HepG2 (cell line): Measurements from ENCODE around the gene GGT7. TPM values are rescaled to one million over a fixed set of nuclear protein-coding genes. Genes with fewer than 3 reads are reported as not detected.

ENCODE experiments used
- ATAC-seq: fragments of 200-7000 bp; cut with Tn5 transposase; 3 replicates; pipeline ENCODE4 v1.9.1; 2020; ENCODE audit warnings: mild to moderate bottlenecking, moderate library complexity
- Bru-seq: library from RNA; stranded (reverse); fragments of 400-500 nt; gene quantifications from one replicate; lab custom pipeline; 2021; lab: Mats Ljungman, UMichigan
- BruChase-seq, 2 experiments: library from RNA; stranded (reverse); fragments of 400-500 nt; gene quantifications; one replicate each; lab custom pipeline; 2021; lab: Mats Ljungman, UMichigan
- BruUV-seq: library from RNA; stranded (reverse); fragments of 400-500 nt; replicated peaks from 2 replicates; lab custom pipeline; 2021; lab: Mats Ljungman, UMichigan
- CTCF ChIA-PET: fragments of 300-600 bp; formaldehyde crosslinking; extraction: SDS; loops from one replicate; lab custom pipeline; 2021; ENCODE audit warnings: low total read pairs, inconsistent platforms, low intra/inter-chr PET ratio; lab: Yijun Ruan, JAX
- POLR2A ChIA-PET: fragments of 350-600 bp; sonication (Branson Sonifier 250); formaldehyde crosslinking; loops from one replicate; lab custom pipeline; 2020; ENCODE audit warnings: antibody characterized with exemption, inconsistent platforms; lab: Yijun Ruan, JAX
- DNase-seq: peaks from one replicate; pipeline ENCODE4 v3.0.0-alpha.2; 2015; ENCODE audit warnings: low spot score
- FAIRE-seq: peaks from 3 replicates; lab custom pipeline; 2011; peaks lifted over from hg19 to GRCh38; lab: Jason Lieb, UNC
- H2AFZ ChIP-seq: one replicate; pipeline ENCODE4 v1.6.1; 2011; ENCODE audit warnings: low read length, inconsistent platforms
- H3K27ac ChIP-seq: fragments of 300-600 bp; 3 replicates; pipeline ENCODE4 v1.8.0; 2011; ENCODE audit warnings: mixed run types, mild to moderate bottlenecking, mixed read lengths, low read length, inconsistent platforms; ENCODE audit not compliant: insufficient read depth; ENCODE audit errors: extremely low read length
- H3K27me3 ChIP-seq, 2 experiments: fragments of 200-600 bp in 1 of 2; 2 replicates in 1 of 2; 3 replicates in 1 of 2; pipeline versions ENCODE4 v1.6.0 to v1.8.0; 2011; ENCODE audit warnings: low read length in 2 of 2, mild to moderate bottlenecking in 2 of 2, moderate library complexity in 2 of 2, inconsistent platforms in 1 of 2; ENCODE audit not compliant: insufficient read depth in 2 of 2, control insufficient read depth in 1 of 2
- H3K36me3 ChIP-seq, 2 experiments: fragments of 200-600 bp in 1 of 2; replicated peaks in 1 of 2; 2 replicates in 1 of 2; 3 replicates in 1 of 2; pipeline versions ENCODE4 v1.5.1 to v1.8.0; 2011; ENCODE audit warnings: low read length in 2 of 2, inconsistent platforms in 1 of 2; ENCODE audit not compliant: insufficient read depth in 2 of 2, control insufficient read depth in 1 of 2
- H3K4me1 ChIP-seq: 2 replicates; pipeline ENCODE4 v1.5.1; 2012; ENCODE audit warnings: low read length, inconsistent platforms; ENCODE audit not compliant: insufficient read depth
- H3K4me2 ChIP-seq: 2 replicates; pipeline ENCODE4 v1.6.0; 2011; ENCODE audit warnings: low read depth, low read length, inconsistent platforms
- H3K4me3 ChIP-seq, 3 experiments: fragments of 200-600 bp in 1 of 3; sonication (generic), shearing (Covaris generic) in 1 of 3; replicated peaks in 1 of 3; 2 replicates each; pipeline ENCODE4 v1.5.1; 2011 to 2016; ENCODE audit warnings: low read length in 3 of 3, inconsistent platforms in 2 of 3, low read depth in 2 of 3, mild to moderate bottlenecking in 2 of 3, control low read depth in 1 of 3, mixed read lengths in 1 of 3; ENCODE audit not compliant: insufficient read depth in 1 of 3
- H3K79me2 ChIP-seq: one replicate; pipeline ENCODE4 v1.6.1; 2011; ENCODE audit warnings: low read length, inconsistent platforms; ENCODE audit not compliant: insufficient read depth
- H3K9ac ChIP-seq: 2 replicates; pipeline ENCODE4 v1.6.0; 2011; ENCODE audit warnings: mild to moderate bottlenecking, low read depth, low read length, inconsistent platforms; ENCODE audit not compliant: insufficient read depth
- H3K9me3 ChIP-seq: 2 replicates; pipeline ENCODE4 v1.5.1; 2012; ENCODE audit warnings: mild to moderate bottlenecking, low read length
- H4K20me1 ChIP-seq: 2 replicates; pipeline ENCODE4 v1.6.0; 2011; ENCODE audit warnings: inconsistent platforms, mild to moderate bottlenecking, low read length, moderate library complexity; ENCODE audit not compliant: insufficient read depth
- CHD4 ChIP-seq: fragments of 200-600 bp; sonication (generic); IDR thresholded peaks from 2 replicates; pipeline ENCODE4 v1.7.0; 2017; ENCODE audit warnings: mild to moderate bottlenecking, low read length, borderline replicate concordance
- FOXO1 ChIP-seq: sonication (generic); formaldehyde crosslinking; IDR thresholded peaks from 2 replicates; pipeline ENCODE4 v1.4.0; 2020; ENCODE audit warnings: missing genetic modification reagents
- KAT8 ChIP-seq: IDR thresholded peaks from 2 replicates; pipeline ENCODE4 v1.6.1; 2016; ENCODE audit warnings: missing genetic modification reagents, missing compliant biosample characterization
- MAZ ChIP-seq, 2 experiments: sonication (generic) in 1 of 2; formaldehyde crosslinking in 1 of 2; IDR thresholded peaks; 2 replicates each; pipeline versions ENCODE4 v1.5.0 to v1.6.1; 2012 to 2020; ENCODE audit warnings: low read depth in 2 of 2, mild to moderate bottlenecking in 2 of 2, borderline replicate concordance in 1 of 2, improper control_type of control experiment in 1 of 2, low read length in 1 of 2, missing genetic modification reagents in 1 of 2, moderate library complexity in 1 of 2
- SNAPC2 ChIP-seq: sonication (generic); formaldehyde crosslinking; IDR thresholded peaks from 2 replicates; pipeline ENCODE4 v1.8.1; 2022; ENCODE audit warnings: mild to moderate bottlenecking, missing genetic modification reagents
- ZFP37 ChIP-seq: sonication (generic); formaldehyde crosslinking; IDR thresholded peaks from 2 replicates; pipeline ENCODE4 v1.4.0; 2020; ENCODE audit warnings: missing genetic modification reagents, borderline replicate concordance
- ZNF333 ChIP-seq: sonication (generic); formaldehyde crosslinking; IDR thresholded peaks from 2 replicates; pipeline ENCODE4 v1.4.0; 2020; ENCODE audit warnings: mild to moderate bottlenecking, missing genetic modification reagents, borderline replicate concordance
- ZNF33B ChIP-seq: sonication (generic); formaldehyde crosslinking; IDR thresholded peaks from 2 replicates; pipeline ENCODE4 v1.5.1; 2020; ENCODE audit warnings: mild to moderate bottlenecking, missing genetic modification reagents
- ZNF382 ChIP-seq: sonication (generic); formaldehyde crosslinking; IDR thresholded peaks from 2 replicates; pipeline ENCODE4 v1.5.0; 2020; ENCODE audit warnings: missing genetic modification reagents, mild to moderate bottlenecking, borderline replicate concordance
- WGBS: methylation state at CpG from one replicate; pipeline ENCODE4 v1.1.6; 2017; ENCODE audit warnings: low lambda C conversion rate; 5-methylcytosine and 5-hydroxymethylcytosine counted together
- in situ Hi-C: cut with HindIII; loops from 2 replicates; pipeline ENCODE4 v1.10.0; 2017; ENCODE audit warnings: low pct_unique_long_range_greater_than_20kb; ENCODE audit not compliant: extremely low pct_ligation_motif_present
- intact Hi-C: fragments of 100-400 bp; cut with micrococcal nuclease; formaldehyde crosslinking; loops from one replicate; pipeline ENCODE4 v1.10.0; 2022; ENCODE audit not compliant: unreplicated experiment
- long read RNA-seq, 2 experiments: library from RNA in 1 of 2; library from polyadenylated mRNA in 1 of 2; stranded (forward) in 1 of 2; unstranded in 1 of 2; transcript quantifications; one replicate each; pipeline ENCODE4 v2.0.0, GENCODE V29; 2019 to 2022
- polyA minus RNA-seq, 3 experiments: library from RNA; depleted of rRNA, polyadenylated mRNA; stranded (reverse); fragments of >200 nt; gene quantifications; 2 replicates each; pipeline ENCODE4 v1.2.3, GENCODE V29; 2011; ENCODE audit warnings: low replicate concordance in 1 of 3
- polyA plus RNA-seq, 8 experiments: library from polyadenylated mRNA; depleted of rRNA in 3 of 8; stranded (reverse) in 7 of 8; unstranded in 1 of 8; fragments of >200 nt; fragmentation: Illumina TruSeq in 4 of 8; extraction: Trizol in 4 of 8; gene quantifications; 2 replicates each; pipeline versions ENCODE4 v1.2.1 to v1.2.3, GENCODE V29; 2011 to 2016; ENCODE audit warnings: low read depth in 4 of 8, missing spikeins in 1 of 8, mixed read lengths in 1 of 8; ENCODE audit not compliant: insufficient read depth in 1 of 8
- total RNA-seq, 5 experiments: library from RNA; depleted of rRNA; stranded (reverse); fragments of >200 nt; fragmentation: Illumina TruSeq; extraction: Trizol; gene quantifications; 2 replicates each; pipeline ENCODE4 v1.2.3, GENCODE V29; 2016; ENCODE audit warnings: low read depth in 1 of 5
- TF ChIP-seq, protein P1 (sequence below): sonication (generic); formaldehyde crosslinking; IDR thresholded peaks from 2 replicates; pipeline ENCODE4 v1.4.0; 2020; ENCODE audit warnings: low read depth, missing genetic modification reagents

GGT7 gene, protein sequence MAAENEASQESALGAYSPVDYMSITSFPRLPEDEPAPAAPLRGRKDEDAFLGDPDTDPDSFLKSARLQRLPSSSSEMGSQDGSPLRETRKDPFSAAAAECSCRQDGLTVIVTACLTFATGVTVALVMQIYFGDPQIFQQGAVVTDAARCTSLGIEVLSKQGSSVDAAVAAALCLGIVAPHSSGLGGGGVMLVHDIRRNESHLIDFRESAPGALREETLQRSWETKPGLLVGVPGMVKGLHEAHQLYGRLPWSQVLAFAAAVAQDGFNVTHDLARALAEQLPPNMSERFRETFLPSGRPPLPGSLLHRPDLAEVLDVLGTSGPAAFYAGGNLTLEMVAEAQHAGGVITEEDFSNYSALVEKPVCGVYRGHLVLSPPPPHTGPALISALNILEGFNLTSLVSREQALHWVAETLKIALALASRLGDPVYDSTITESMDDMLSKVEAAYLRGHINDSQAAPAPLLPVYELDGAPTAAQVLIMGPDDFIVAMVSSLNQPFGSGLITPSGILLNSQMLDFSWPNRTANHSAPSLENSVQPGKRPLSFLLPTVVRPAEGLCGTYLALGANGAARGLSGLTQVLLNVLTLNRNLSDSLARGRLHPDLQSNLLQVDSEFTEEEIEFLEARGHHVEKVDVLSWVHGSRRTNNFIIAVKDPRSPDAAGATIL
- total RNA-seq (2016; rRNA removed; fragmentation: Illumina TruSeq; extraction: Trizol) (1.9 and 6.6 TPM in 2 replicates), polyA plus RNA-seq (2011; rRNA removed) (23.0 and 35.3 TPM in 2 replicates), polyA minus RNA-seq (2011; rRNA and poly(A)+ RNA removed; ENCODE audit: low replicate concordance) (0.12 and 38.2 TPM in 2 replicates), Bru-seq, nascent RNA (percentile 65 among the genes with signal in this experiment), BruChase-seq, experiment 1, labeled RNA remaining after a 6-hour chase (percentile 69 among the genes with signal in this experiment), BruChase-seq, experiment 2, labeled RNA remaining after a 2-hour chase (percentile 68 among the genes with signal in this experiment)
- total RNA-seq (2016; cell fraction: cytosol; rRNA removed; fragmentation: Illumina TruSeq; extraction: Trizol; ENCODE audit: low read depth): 0.97 and 1.8 TPM in 2 replicates
- 2.1 and 7.0 TPM in 2 replicates for total RNA-seq (2016; cell fraction: insoluble cytoplasmic fraction; rRNA removed; fragmentation: Illumina TruSeq; extraction: Trizol)
- total RNA-seq (2016; cell fraction: membrane; rRNA removed; fragmentation: Illumina TruSeq; extraction: Trizol): 1.3 and 1.9 TPM in 2 replicates
- 13.6 and 13.8 TPM in 2 replicates for total RNA-seq (2016; cell fraction: nucleus; rRNA removed; fragmentation: Illumina TruSeq; extraction: Trizol)
- 8.5 and 11.9 TPM in 2 replicates for polyA plus RNA-seq (2011; cell fraction: cytosol; rRNA removed)
- polyA plus RNA-seq (2011; cell fraction: nucleus; rRNA removed): 155 and 166 TPM in 2 replicates
- 16.1 and 18.7 TPM in 2 replicates for polyA plus RNA-seq (2012)
- 2.2 and 2.3 TPM in 2 replicates for polyA plus RNA-seq (2016; cell fraction: cytosol; fragmentation: Illumina TruSeq; extraction: Trizol; ENCODE audit: low read depth)
- 3.9 and 4.4 TPM in 2 replicates for polyA plus RNA-seq (2016; cell fraction: insoluble cytoplasmic fraction; fragmentation: Illumina TruSeq; extraction: Trizol; ENCODE audit: low read depth)
- polyA plus RNA-seq (2016; cell fraction: membrane; fragmentation: Illumina TruSeq; extraction: Trizol; ENCODE audit: low read depth): 2.5 and 2.7 TPM in 2 replicates
- polyA plus RNA-seq (2016; cell fraction: nucleus; fragmentation: Illumina TruSeq; extraction: Trizol; ENCODE audit: insufficient read depth, low read depth): 54.9 and 57.9 TPM in 2 replicates
- polyA minus RNA-seq (2011; cell fraction: cytosol; rRNA and poly(A)+ RNA removed): 6.3 and 6.5 TPM in 2 replicates
- polyA minus RNA-seq (2011; cell fraction: nucleus; rRNA and poly(A)+ RNA removed): 31.0 and 37.2 TPM in 2 replicates
- long read RNA-seq, experiment 1, partial matches to known transcripts: 0 of 4 reads
- long read RNA-seq, experiment 1, other reads (novel, unspliced or antisense): 3 of 4 reads
- long read RNA-seq, experiment 2, transcript GGT7-201 (15 exons, 2,642 nt): major isoform, 9 of 21 reads
- long read RNA-seq, experiment 2, partial matches to known transcripts: 3 of 21 reads
- long read RNA-seq, experiment 2, other reads (novel, unspliced or antisense): 9 of 21 reads

DNA sequence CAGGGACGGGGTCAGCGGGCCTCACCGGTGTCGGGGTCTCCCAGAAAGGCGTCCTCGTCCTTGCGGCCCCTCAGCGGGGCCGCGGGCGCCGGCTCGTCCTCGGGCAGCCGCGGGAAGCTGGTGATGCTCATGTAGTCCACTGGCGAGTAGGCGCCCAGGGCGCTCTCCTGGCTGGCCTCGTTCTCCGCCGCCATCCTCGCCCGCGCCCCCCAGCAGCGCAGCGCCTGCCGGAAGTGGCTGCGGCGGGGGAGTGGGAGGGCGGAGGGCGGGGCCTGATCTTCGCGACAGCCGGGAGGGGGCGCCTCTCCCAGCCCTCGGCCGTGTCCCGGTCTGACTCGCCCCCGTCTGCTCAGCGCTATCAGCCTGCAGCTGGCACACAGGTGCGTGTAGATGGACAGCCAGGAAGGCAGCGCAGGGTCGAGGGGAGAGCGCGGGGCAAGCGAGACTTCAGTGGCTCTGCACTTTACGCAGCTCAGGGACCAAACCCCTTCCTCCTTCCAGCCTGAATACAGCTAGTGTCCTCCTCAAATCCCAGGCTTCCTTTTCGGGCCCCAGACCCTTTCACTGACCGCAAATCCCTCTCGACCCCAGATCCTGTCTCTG, at the start of gene GGT7:
TSS of gene GGT7 (minus strand) at position 235 of the 603 bp plus-strand sequence. CDS start at position 194, 41 bp downstream.
- no peak within 1 kb of the TSS for H3K27ac ChIP-seq
- TF ChIP-seq ZNF382: no peak
- 0 out of 2 replicates have a peak, but pooled peaks have one; percentile 30 for TF ChIP-seq ZNF33B (CRISPR knock-in tag)
- peak; percentile 96 for TF ChIP-seq KAT8
- peak; percentile 88; the same call in 1 of the 2 replicates for TF ChIP-seq MAZ (IDR thresholded peaks at IDR 0.05; ENCODE audit: borderline replicate concordance, low read depth, low read length)
- TF ChIP-seq MAZ (CRISPR knock-in tag; IDR thresholded peaks at IDR 0.05; ENCODE audit: low read depth): peak; percentile 99
- TF ChIP-seq, protein P1, sequence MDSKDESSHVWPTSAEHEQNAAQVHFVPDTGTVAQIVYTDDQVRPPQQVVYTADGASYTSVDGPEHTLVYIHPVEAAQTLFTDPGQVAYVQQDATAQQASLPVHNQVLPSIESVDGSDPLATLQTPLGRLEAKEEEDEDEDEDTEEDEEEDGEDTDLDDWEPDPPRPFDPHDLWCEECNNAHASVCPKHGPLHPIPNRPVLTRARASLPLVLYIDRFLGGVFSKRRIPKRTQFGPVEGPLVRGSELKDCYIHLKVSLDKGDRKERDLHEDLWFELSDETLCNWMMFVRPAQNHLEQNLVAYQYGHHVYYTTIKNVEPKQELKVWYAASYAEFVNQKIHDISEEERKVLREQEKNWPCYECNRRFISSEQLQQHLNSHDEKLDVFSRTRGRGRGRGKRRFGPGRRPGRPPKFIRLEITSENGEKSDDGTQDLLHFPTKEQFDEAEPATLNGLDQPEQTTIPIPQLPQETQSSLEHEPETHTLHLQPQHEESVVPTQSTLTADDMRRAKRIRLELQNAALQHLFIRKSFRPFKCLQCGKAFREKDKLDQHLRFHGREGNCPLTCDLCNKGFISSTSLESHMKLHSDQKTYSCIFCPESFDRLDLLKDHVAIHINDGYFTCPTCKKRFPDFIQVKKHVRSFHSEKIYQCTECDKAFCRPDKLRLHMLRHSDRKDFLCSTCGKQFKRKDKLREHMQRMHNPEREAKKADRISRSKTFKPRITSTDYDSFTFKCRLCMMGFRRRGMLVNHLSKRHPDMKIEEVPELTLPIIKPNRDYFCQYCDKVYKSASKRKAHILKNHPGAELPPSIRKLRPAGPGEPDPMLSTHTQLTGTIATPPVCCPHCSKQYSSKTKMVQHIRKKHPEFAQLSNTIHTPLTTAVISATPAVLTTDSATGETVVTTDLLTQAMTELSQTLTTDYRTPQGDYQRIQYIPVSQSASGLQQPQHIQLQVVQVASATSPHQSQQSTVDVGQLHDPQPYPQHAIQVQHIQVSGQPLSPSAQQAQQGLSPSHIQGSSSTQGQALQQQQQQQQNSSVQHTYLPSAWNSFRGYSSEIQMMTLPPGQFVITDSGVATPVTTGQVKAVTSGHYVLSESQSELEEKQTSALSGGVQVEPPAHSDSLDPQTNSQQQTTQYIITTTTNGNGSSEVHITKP: peak; percentile 32; the same call in 1 of the 2 replicates
- TF ChIP-seq ZNF333: peak; percentile 99
- no peak for TF ChIP-seq ZFP37
- TF ChIP-seq FOXO1: peak; percentile 84
- TF ChIP-seq SNAPC2 (CRISPR knock-in tag): peak; percentile 88
- TF ChIP-seq CHD4: no peak

More for the DNA sequence above, at the start of gene GGT7:
- no peaks in the 10 kb centered on the region for H3K9me3 ChIP-seq
- H3K79me2 ChIP-seq: peaks cover 18% of the 10 kb centered on the region
- in situ Hi-C loops: loop anchor here (5.0 to 10.0 kb wide), 3 partner anchors 85 to 392 kb away; partner anchors contain the start of genes GSS, MYH7B and TRPC4AP
- FAIRE-seq (no peak), ATAC-seq (peak; percentile 71), DNase-seq (peak; percentile 81)
- peak within 1 kb of the TSS; percentile 99 for H3K4me2 ChIP-seq
- peak within 1 kb of the TSS; percentile 69 for H3K9ac ChIP-seq
- ChIA-PET POLR2A (interaction anchor here (0.6 to 1.9 kb wide), 3 partner anchors 47 to 221 kb away, joined by 3 to 11 read pairs (median 6); partner anchors contain the start of genes GSS, MYH7B and NCOA6), CTCF (interaction anchor here (1.3 to 6.7 kb wide), 5 partner anchors 75 to 397 kb away, joined by 5 to 123 read pairs (median 7); partner anchors contain the start of genes GSS, MYH7B and TRPC4AP)
- peak within 1 kb of the TSS; percentile 69 to 83 (median 72) for H3K4me3 ChIP-seq
- peaks cover 46% of the 10 kb centered on the region for H3K4me1 ChIP-seq
- peaks cover 0 to 5% of the 10 kb centered on the region in 2 experiments; a peak in 1 of 5 replicates for H3K27me3 ChIP-seq
- intact Hi-C loops: no loop called here
- H4K20me1 ChIP-seq: no peaks in the 10 kb centered on the region
- no peaks in the 10 kb centered on the region for H3K36me3 ChIP-seq
- 3% methylated on average over 23 of the region's 52 CpGs for WGBS
- peak within 1 kb of the TSS; percentile 73 for H2AFZ ChIP-seq
- BruUV-seq: no TSS peak
